LNCaP clone FGC (cell line): ENCODE data around the gene NFIA.

ENCODE experiments used
- DNase-seq: peaks from one replicate; pipeline ENCODE4 v3.0.0-alpha.2; 2011; ENCODE audit warnings: low read depth
- H3K4me3 ChIP-seq: 2 replicates; pipeline ENCODE4 v1.5.1; 2011; ENCODE audit warnings: mild to moderate bottlenecking, low read depth, low read length, control low read depth
- CTCF ChIP-seq: IDR thresholded peaks from 2 replicates; pipeline ENCODE4 v1.5.1; 2012; ENCODE audit warnings: mild to moderate bottlenecking; ENCODE audit not compliant: control insufficient read depth, insufficient read depth; ENCODE audit errors: extremely low read depth

Gene NFIA

GRCh38 chr1:61361931-61362330 lies 279.6 kb downstream of the NFIA start:
- H3K4me3 ChIP-seq = no peak overlapping the region
- no peak for TF ChIP-seq CTCF
- no peak for DNase-seq

GRCh38 chr1:61362351-61362750 lies 280.0 kb downstream of the NFIA start:
- no peak for DNase-seq

GRCh38 chr1:61368366-61368765 lies 286.0 kb downstream of the NFIA start:
- peak; percentile 40 for DNase-seq
- no peak for TF ChIP-seq CTCF

More at GRCh38 chr1:61362351-61362750, 280.0 kb downstream of the NFIA start:
- no peak overlapping the region for H3K4me3 ChIP-seq
- TF ChIP-seq CTCF = no peak

GRCh38 chr1:61368876-61369275 lies 286.5 kb downstream of the NFIA start:
- H3K4me3 ChIP-seq = no peak overlapping the region
- TF ChIP-seq CTCF = no peak
- DNase-seq = no peak

More at GRCh38 chr1:61368366-61368765, 286.0 kb downstream of the NFIA start:
- no peak overlapping the region for H3K4me3 ChIP-seq

- no peak for TF ChIP-seq CTCF
- no peak overlapping the region for H3K4me3 ChIP-seq
- no peak for DNase-seq
Measured at GRCh38 chr1:61370177-61370912, 288.0 kb downstream of the NFIA start.

GRCh38 chr1:61370913-61371279 lies 288.5 kb downstream of the NFIA start:
- no peak for TF ChIP-seq CTCF
- no peak overlapping the region for H3K4me3 ChIP-seq
- no peak for DNase-seq

- no peak for DNase-seq
- no peak for TF ChIP-seq CTCF
Measured at GRCh38 chr1:61372944-61373343, 290.6 kb downstream of the NFIA start.

More at GRCh38 chr1:61372944-61373343, 290.6 kb downstream of the NFIA start:
- H3K4me3 ChIP-seq = no peak overlapping the region
